Prostate gland (tissue), 2 donors: ENCODE results near the gene ATG4D. TPM values are rescaled to one million over a fixed set of nuclear protein-coding genes. Genes with fewer than 3 reads are reported as not detected.
"Not testable (repeated sequence)": the region's sequence is repeated elsewhere in the genome, so short reads cannot be mapped to it uniquely, and the experiment has no call there.

Source experiments
- DNase-seq: peaks from one replicate; pipeline ENCODE4 v3.0.0-alpha.2; 2019; ENCODE audit warnings: low spot score
- H3K27ac ChIP-seq, 2 donors: fragments of 200-600 bp; sonication (generic); 2 replicates each; pipeline ENCODE4 v1.5.1; 2017 to 2019
- H3K27me3 ChIP-seq: fragments of 200-600 bp; sonication (generic); replicated peaks from 2 replicates; pipeline ENCODE4 v1.5.1; 2019; ENCODE audit not compliant: insufficient read depth
- H3K36me3 ChIP-seq, 2 donors: fragments of 200-600 bp; sonication (generic); 1 replicate in 1 of 2; 2 replicates in 1 of 2; pipeline versions ENCODE4 v1.5.1 to v1.8.1; 2017 to 2019
- H3K4me1 ChIP-seq: fragments of 200-600 bp; sonication (generic); replicated peaks from 2 replicates; pipeline ENCODE4 v1.5.1; 2019
- H3K4me3 ChIP-seq, 2 donors: fragments of 200-600 bp; sonication (generic); 2 replicates each; pipeline ENCODE4 v1.5.1; 2017 to 2019
- H3K9me3 ChIP-seq: fragments of 200-600 bp; sonication (generic); 2 replicates; pipeline ENCODE4 v1.5.1; 2017
- POLR2A ChIP-seq: fragments of 450-650 bp; IDR thresholded peaks from one replicate; pipeline ENCODE4 v1.6.1; 2016; ENCODE audit warnings: antibody characterized with exemption, mild to moderate bottlenecking
- POLR2AphosphoS5 ChIP-seq: sonication (generic); formaldehyde crosslinking; IDR thresholded peaks from one replicate; pipeline ENCODE4 v1.6.1; 2017; ENCODE audit warnings: antibody characterized with exemption
- WGBS: methylation state at CpG from one replicate; pipeline ENCODE4 v1.1.5; 2018; 5-methylcytosine and 5-hydroxymethylcytosine counted together
- intact Hi-C: fragments of 100-400 bp; cut with DNase I; formaldehyde crosslinking; loops from one replicate; pipeline ENCODE4 v1.14.2; 2022
- total RNA-seq, 2 donors: library from RNA; depleted of rRNA; stranded (reverse); fragments of >200 nt; gene quantifications; one replicate each; pipeline ENCODE4 v1.1.0, GENCODE V29; 2016
- TF ChIP-seq, protein P1 (sequence below), 4 experiments: fragments of 200-600 bp in 2 of 4; fragments of 450-650 bp in 2 of 4; sonication (generic) in 2 of 4; IDR thresholded peaks; 1 replicate in 3 of 4; 2 replicates in 1 of 4; pipeline ENCODE4 v1.5.1; 2016 to 2019; ENCODE audit warnings: antibody characterized with exemption in 4 of 4, mild to moderate bottlenecking in 2 of 4, moderate library complexity in 2 of 4

ATG4D gene
- total RNA-seq, 2 donors from 2014 or later = 36.3 to 57.9 TPM

DNA sequence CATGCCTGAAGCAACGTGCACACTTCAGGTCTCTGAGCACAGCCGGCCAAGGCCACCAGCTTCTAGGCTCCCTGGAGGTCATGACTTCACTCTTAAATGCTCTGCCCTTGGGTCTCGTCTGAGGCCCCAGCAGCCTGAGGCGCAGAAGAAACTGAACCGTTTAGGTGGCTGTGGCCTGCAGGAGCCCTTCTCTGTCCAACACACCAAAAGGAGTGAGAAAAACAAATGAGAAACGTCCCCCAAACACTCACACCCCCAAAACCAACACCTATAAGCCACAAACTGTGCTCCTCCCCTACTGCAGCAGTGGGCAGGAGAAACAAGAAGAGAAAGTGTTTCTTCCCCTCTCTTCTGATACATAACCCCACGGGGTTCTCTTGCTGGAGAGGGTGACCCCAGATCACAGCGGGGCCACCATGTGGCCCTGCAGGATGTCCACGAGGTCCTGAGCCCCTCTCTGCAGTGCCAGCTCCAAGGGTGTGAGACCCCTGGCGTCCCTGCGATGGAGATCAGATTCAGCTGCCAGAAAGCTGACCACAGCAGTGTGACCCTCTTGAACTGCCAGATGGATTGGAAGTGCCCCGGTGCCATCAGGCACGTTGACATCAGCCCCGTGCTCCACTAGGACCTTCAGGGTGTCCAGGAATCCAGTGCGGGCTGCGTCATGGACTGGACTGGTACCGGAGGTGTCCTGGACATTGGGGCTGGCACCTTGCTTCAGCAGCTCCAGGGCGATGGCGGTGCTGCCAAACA, 23.1 kb downstream of the ATG4D start:
- Histone ChIP-seq H3K9me3 (no peaks in the 10 kb centered on the region), H3K36me3 (no peaks in the 10 kb centered on the region), H3K27me3 (no peaks in the 10 kb centered on the region), H3K4me1 (peaks cover 16% of the 10 kb centered on the region), H3K4me3 (peak overlapping the region in 1 of 2 donors; percentile 81), H3K27ac (peak overlapping the region; percentile 83 to 86)
- 68% methylated on average over 19 of the region's 19 CpGs for WGBS
- no peak for DNase-seq
- TF ChIP-seq, protein P1, sequence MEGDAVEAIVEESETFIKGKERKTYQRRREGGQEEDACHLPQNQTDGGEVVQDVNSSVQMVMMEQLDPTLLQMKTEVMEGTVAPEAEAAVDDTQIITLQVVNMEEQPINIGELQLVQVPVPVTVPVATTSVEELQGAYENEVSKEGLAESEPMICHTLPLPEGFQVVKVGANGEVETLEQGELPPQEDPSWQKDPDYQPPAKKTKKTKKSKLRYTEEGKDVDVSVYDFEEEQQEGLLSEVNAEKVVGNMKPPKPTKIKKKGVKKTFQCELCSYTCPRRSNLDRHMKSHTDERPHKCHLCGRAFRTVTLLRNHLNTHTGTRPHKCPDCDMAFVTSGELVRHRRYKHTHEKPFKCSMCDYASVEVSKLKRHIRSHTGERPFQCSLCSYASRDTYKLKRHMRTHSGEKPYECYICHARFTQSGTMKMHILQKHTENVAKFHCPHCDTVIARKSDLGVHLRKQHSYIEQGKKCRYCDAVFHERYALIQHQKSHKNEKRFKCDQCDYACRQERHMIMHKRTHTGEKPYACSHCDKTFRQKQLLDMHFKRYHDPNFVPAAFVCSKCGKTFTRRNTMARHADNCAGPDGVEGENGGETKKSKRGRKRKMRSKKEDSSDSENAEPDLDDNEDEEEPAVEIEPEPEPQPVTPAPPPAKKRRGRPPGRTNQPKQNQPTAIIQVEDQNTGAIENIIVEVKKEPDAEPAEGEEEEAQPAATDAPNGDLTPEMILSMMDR (IDR thresholded peaks at IDR 0.05) = no peak
- no peak for TF ChIP-seq POLR2AphosphoS5
- no peak for TF ChIP-seq POLR2A
- intact Hi-C loops = loop anchor here (5.0 kb wide), 1 partner anchor 65 kb away; the partner anchor contains the start of gene KEAP1

GRCh38 chr19:10567656-10568055, 24.0 kb downstream of the ATG4D start:
- TF ChIP-seq POLR2A (no peak), POLR2AphosphoS5 (no peak)
- TF ChIP-seq, protein P1 (IDR thresholded peaks at IDR 0.05) = no peak
- 44% methylated on average over 5 of the region's 5 CpGs for WGBS

DNA sequence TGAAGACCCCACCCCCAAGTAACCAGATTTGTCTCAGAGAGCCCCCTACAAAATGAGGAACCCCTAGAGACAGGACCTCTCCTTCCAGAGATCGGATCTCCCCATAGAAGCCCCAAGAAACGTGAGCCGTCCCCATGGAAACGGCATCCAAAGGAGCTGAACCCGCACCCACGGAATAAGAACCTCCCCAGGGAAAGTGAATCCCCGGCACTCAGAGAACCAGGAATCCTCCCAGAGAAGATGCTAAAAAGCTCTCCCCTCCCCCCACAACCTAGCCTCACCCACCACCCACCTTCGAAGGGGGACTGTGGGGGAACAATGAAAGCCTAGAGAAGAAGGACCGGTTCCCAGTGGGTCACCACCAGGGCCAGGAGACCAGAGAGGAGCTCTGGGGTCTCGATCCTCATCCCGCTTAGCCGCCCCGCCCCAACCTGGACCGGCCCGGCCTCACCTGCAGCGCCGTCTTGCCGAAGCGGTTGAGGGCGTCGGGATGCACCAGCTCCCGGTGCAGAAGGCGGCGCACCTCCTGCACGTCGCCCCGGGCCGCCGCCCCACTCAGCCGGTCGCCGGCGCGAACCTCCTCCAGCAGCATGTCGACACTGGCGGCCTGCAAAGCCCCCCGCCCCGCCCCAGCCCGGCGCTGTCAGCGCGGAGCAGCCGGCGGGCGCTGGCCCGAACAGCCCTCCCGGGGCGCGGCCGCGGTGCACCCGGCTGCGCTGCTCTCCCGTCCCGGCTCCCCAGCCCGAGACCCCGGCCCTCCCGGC, 24.5 kb downstream of the ATG4D start:
- DNase-seq = no peak
- H3K4me1 ChIP-seq = peaks cover 16% of the 10 kb centered on the region
- peak overlapping the region; percentile 45 to 82 for H3K4me3 ChIP-seq
- TF ChIP-seq POLR2AphosphoS5 (no peak), POLR2A (no peak)
- TF ChIP-seq, protein P1 (IDR thresholded peaks at IDR 0.05) = no peak
- peak overlapping the region; percentile 66 to 86 for H3K27ac ChIP-seq
- WGBS = 2% methylated on average over 38 of the region's 58 CpGs
- H3K27me3 ChIP-seq = no peaks in the 10 kb centered on the region
- H3K36me3 ChIP-seq = no peaks in the 10 kb centered on the region
- intact Hi-C loops = loop anchor here (5.0 kb wide), 1 partner anchor 66 kb away; the partner anchor contains the start of gene KEAP1
- H3K9me3 ChIP-seq = no peaks in the 10 kb centered on the region

More at GRCh38 chr19:10567656-10568055, 24.0 kb downstream of the ATG4D start:
- DNase-seq = no peak
- no peaks in the 10 kb centered on the region for H3K9me3 ChIP-seq
- H3K4me3 ChIP-seq = peak overlapping the region in 1 of 2 donors; percentile 82
- H3K27me3 ChIP-seq = no peaks in the 10 kb centered on the region
- H3K27ac ChIP-seq = peak overlapping the region in 1 of 2 donors; percentile 86
- H3K36me3 ChIP-seq = no peaks in the 10 kb centered on the region
- H3K4me1 ChIP-seq = peaks cover 16% of the 10 kb centered on the region
- intact Hi-C loops = loop anchor here (5.0 kb wide), 1 partner anchor 65 kb away; the partner anchor contains the start of gene KEAP1

- no peaks in the 10 kb centered on the region for H3K9me3 ChIP-seq
- peak; percentile 98 for TF ChIP-seq POLR2AphosphoS5
- TF ChIP-seq, protein P1 (IDR thresholded peaks at IDR 0.05) = peak; percentile 61 to 97 (median 84)
- TF ChIP-seq POLR2A = peak; percentile 80
- intact Hi-C loops = loop anchor here (5.0 kb wide), 1 partner anchor 67 kb away; the partner anchor contains the start of gene KEAP1
- H3K4me3 ChIP-seq = peak within 1 kb of the TSS; percentile 45 to 82
- under 1% methylated on average over 58 of the region's 71 CpGs for WGBS
- peak within 1 kb of the TSS; percentile 66 to 86 for H3K27ac ChIP-seq
- no peaks in the 10 kb centered on the region for H3K27me3 ChIP-seq
- H3K4me1 ChIP-seq = peaks cover 16% of the 10 kb centered on the region
- DNase-seq = peak; percentile 100
- H3K36me3 ChIP-seq = no peaks in the 10 kb centered on the region
These were observed 25.3 kb downstream of the ATG4D start, which contains the start of gene CDKN2D for GRCh38 chr19:10568826-10569651. Gene CDKN2D (minus strand): TSS chr19:10568979. CDS start chr19:10568653, 326 bp downstream.

DNA sequence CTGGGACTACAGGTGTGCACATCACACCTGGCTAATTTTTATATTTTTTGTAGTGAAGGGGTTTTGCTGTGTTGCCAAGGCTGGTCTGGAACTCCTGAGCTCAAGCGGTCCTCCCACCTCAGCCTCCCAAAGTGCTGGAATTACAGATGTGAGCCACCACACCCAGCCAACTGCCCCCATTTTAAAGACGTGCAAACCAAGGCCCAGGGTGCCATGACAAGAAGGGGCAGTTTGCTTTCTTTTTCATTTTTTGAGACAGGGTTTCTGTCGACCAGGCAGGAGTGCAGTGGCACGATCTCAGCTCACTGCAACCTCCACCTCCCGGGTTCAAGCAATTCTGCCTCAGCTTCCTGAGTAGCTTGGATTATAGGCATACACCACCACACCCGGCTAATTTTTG, 30.1 kb downstream of the ATG4D start:
- intact Hi-C loops = not testable (repeated sequence)

More for the DNA sequence above, 30.1 kb downstream of the ATG4D start:
- not testable (repeated sequence) for H3K4me1 ChIP-seq, DNase-seq, H3K36me3 ChIP-seq, H3K27ac ChIP-seq, H3K4me3 ChIP-seq, H3K27me3 ChIP-seq, H3K9me3 ChIP-seq
- WGBS = 81% methylated on average over 6 of the region's 6 CpGs
